OCI-LY3 (cell line): ENCODE results near the gene DCAKD.

Experiments
- H2AFZ ChIP-seq: fragments of 200-600, 300-600 bp; shearing (Covaris generic); 2 replicates; pipeline ENCODE4 v1.6.0; 2014; ENCODE audit warnings: antibody characterized with exemption, low read depth, low read length
- H3K27ac ChIP-seq: fragments of 200-600, 300-600 bp; sonication (generic); 2 replicates; pipeline ENCODE4 v1.5.1; 2014; ENCODE audit warnings: mild to moderate bottlenecking, low read length, moderate library complexity, mixed read lengths
- H3K27me3 ChIP-seq: fragments of 200-600, 300-600 bp; sonication (generic); 2 replicates; pipeline ENCODE4 v1.6.1; 2014; ENCODE audit warnings: low read depth, low read length, mixed read lengths
- H3K36me3 ChIP-seq: fragments of 200-600, 300-600 bp; sonication (generic); replicated peaks from 2 replicates; pipeline ENCODE3; 2014; ENCODE audit warnings: low read depth, low read length, mixed read lengths
- H3K4me1 ChIP-seq: fragments of 300-600, 200-600 bp; sonication (generic); 2 replicates; pipeline ENCODE4 v1.6.1; 2014; ENCODE audit warnings: low read length, mixed read lengths
- H3K4me2 ChIP-seq: fragments of 200-600, 300-600 bp; sonication (generic); 2 replicates; pipeline ENCODE4 v1.6.1; 2014; ENCODE audit warnings: low read length, mixed read lengths
- H3K4me3 ChIP-seq: fragments of 300-600, 200-600 bp; sonication (generic); 2 replicates; pipeline ENCODE4 v1.5.1; 2014; ENCODE audit warnings: antibody characterized with exemption, mild to moderate bottlenecking, low read length, moderate library complexity
- H3K79me2 ChIP-seq: fragments of 300-600, 200-600 bp; shearing (Covaris generic); 2 replicates; pipeline ENCODE4 v1.6.1; 2014; ENCODE audit warnings: mild to moderate bottlenecking, low read length, mixed read lengths
- H3K9ac ChIP-seq: fragments of 300-600, 200-600 bp; shearing (Covaris generic); 2 replicates; pipeline ENCODE4 v1.6.0; 2014; ENCODE audit warnings: mild to moderate bottlenecking, low read length, moderate library complexity
- H3K9me3 ChIP-seq: fragments of 200-600, 300-600 bp; shearing (Covaris generic); 2 replicates; pipeline ENCODE4 v1.6.1; 2014; ENCODE audit warnings: low read length, mixed read lengths; ENCODE audit not compliant: insufficient read depth
- H4K20me1 ChIP-seq: fragments of 200-600, 300-600 bp; sonication (generic); 2 replicates; pipeline ENCODE4 v1.6.1; 2016; ENCODE audit warnings: low read length, mixed read lengths; ENCODE audit not compliant: insufficient read depth
- EZH2phosphoT487 ChIP-seq: fragments of 200-600 bp; shearing (Covaris generic); IDR thresholded peaks from 2 replicates; pipeline ENCODE4 v1.6.1; 2018; ENCODE audit warnings: antibody characterized with exemption, mixed run types, low read depth
- TF ChIP-seq, protein P1 (sequence below): fragments of 200-600, 300-600 bp; sonication (generic); IDR thresholded peaks from 2 replicates; pipeline ENCODE4 v1.5.1; 2014; ENCODE audit warnings: antibody characterized with exemption, low read length, low read depth

The DCAKD gene

GRCh38 chr17:45018514-45018847 is 33.0 kb downstream of the DCAKD start:
- no peaks in the 10 kb centered on the region for H4K20me1 ChIP-seq
- peak overlapping the region; percentile 76 for H3K4me2 ChIP-seq
- H3K79me2 ChIP-seq, result no peaks in the 10 kb centered on the region
- H3K36me3 ChIP-seq, result no peaks in the 10 kb centered on the region
- peaks cover 31% of the 10 kb centered on the region for H3K27me3 ChIP-seq
- H3K4me3 ChIP-seq, result peak overlapping the region; percentile 80
- peaks cover 33% of the 10 kb centered on the region for H3K4me1 ChIP-seq
- no peaks in the 10 kb centered on the region for H3K9me3 ChIP-seq
- TF ChIP-seq, protein P1, sequence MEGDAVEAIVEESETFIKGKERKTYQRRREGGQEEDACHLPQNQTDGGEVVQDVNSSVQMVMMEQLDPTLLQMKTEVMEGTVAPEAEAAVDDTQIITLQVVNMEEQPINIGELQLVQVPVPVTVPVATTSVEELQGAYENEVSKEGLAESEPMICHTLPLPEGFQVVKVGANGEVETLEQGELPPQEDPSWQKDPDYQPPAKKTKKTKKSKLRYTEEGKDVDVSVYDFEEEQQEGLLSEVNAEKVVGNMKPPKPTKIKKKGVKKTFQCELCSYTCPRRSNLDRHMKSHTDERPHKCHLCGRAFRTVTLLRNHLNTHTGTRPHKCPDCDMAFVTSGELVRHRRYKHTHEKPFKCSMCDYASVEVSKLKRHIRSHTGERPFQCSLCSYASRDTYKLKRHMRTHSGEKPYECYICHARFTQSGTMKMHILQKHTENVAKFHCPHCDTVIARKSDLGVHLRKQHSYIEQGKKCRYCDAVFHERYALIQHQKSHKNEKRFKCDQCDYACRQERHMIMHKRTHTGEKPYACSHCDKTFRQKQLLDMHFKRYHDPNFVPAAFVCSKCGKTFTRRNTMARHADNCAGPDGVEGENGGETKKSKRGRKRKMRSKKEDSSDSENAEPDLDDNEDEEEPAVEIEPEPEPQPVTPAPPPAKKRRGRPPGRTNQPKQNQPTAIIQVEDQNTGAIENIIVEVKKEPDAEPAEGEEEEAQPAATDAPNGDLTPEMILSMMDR, result no peak
- TF ChIP-seq EZH2phosphoT487, result no peak
- H3K9ac ChIP-seq, result peak overlapping the region; percentile 58
- peak overlapping the region; percentile 34; the same call in 1 of the 2 replicates for H2AFZ ChIP-seq
- no peak overlapping the region for H3K27ac ChIP-seq

GRCh38 chr17:45016823-45017222 is 34.6 kb downstream of the DCAKD start:
- peaks cover 18% of the 10 kb centered on the region for H3K4me1 ChIP-seq
- H2AFZ ChIP-seq, result no peak overlapping the region
- H3K27ac ChIP-seq, result no peak overlapping the region

GRCh38 chr17:45016237-45016636 is 35.2 kb downstream of the DCAKD start:
- no peaks in the 10 kb centered on the region for H4K20me1 ChIP-seq
- H2AFZ ChIP-seq, result no peak overlapping the region
- peaks cover 28% of the 10 kb centered on the region for H3K27me3 ChIP-seq
- no peak overlapping the region for H3K9ac ChIP-seq
- TF ChIP-seq, protein P1, result no peak
- no peak for TF ChIP-seq EZH2phosphoT487
- H3K27ac ChIP-seq, result no peak overlapping the region
- no peak overlapping the region for H3K4me3 ChIP-seq
- no peaks in the 10 kb centered on the region for H3K36me3 ChIP-seq
- H3K4me1 ChIP-seq, result peaks cover 13% of the 10 kb centered on the region
- no peaks in the 10 kb centered on the region for H3K9me3 ChIP-seq
- no peaks in the 10 kb centered on the region for H3K79me2 ChIP-seq
- no peak overlapping the region for H3K4me2 ChIP-seq

More at GRCh38 chr17:45016823-45017222, 34.6 kb downstream of the DCAKD start:
- Histone ChIP-seq H3K27me3 (peaks cover 31% of the 10 kb centered on the region), H3K36me3 (no peaks in the 10 kb centered on the region), H4K20me1 (no peaks in the 10 kb centered on the region), H3K4me3 (no peak overlapping the region), H3K9ac (no peak overlapping the region), H3K79me2 (no peaks in the 10 kb centered on the region), H3K4me2 (no peak overlapping the region), H3K9me3 (no peaks in the 10 kb centered on the region)
- TF ChIP-seq, protein P1, result peak; percentile 50
- no peak for TF ChIP-seq EZH2phosphoT487

- no peaks in the 10 kb centered on the region for H3K4me1 ChIP-seq
- TF ChIP-seq EZH2phosphoT487, result no peak
- TF ChIP-seq, protein P1, result no peak
- H3K27ac ChIP-seq, result no peak overlapping the region
Observed at GRCh38 chr17:45013021-45013997, 38.1 kb downstream of the DCAKD start.

More at GRCh38 chr17:45013021-45013997, 38.1 kb downstream of the DCAKD start:
- Histone ChIP-seq H2AFZ (no peak overlapping the region), H3K9me3 (no peaks in the 10 kb centered on the region), H3K79me2 (no peaks in the 10 kb centered on the region), H3K27me3 (peaks cover under 1% of the 10 kb centered on the region; the same call in 1 of the 2 replicates), H3K9ac (no peak overlapping the region), H4K20me1 (no peaks in the 10 kb centered on the region), H3K36me3 (no peaks in the 10 kb centered on the region), H3K4me2 (no peak overlapping the region), H3K4me3 (no peak overlapping the region)
